ENCODE measurements around the gene MGLL. TPM values are rescaled to one million over a fixed set of nuclear protein-coding genes. Genes with fewer than 3 reads are reported as not detected.

MGLL gene
- total RNA-seq, 2 experiments from 2014 or later, result 19.2 to 21.6 TPM

GRCh38 chr3:127820826-127821313, 1.4 kb downstream of the MGLL start:
- no peaks in the 10 kb centered on the region for H3K4me1 ChIP-seq (ENCODE audit: insufficient read depth, low read length, poor library complexity, severe bottlenecking)
- no peaks in the 10 kb centered on the region for H3K9me2 ChIP-seq (ENCODE audit: insufficient read depth, low read length)
- H3K4me3 ChIP-seq (ENCODE audit: low read depth, low read length, poor library complexity, severe bottlenecking), result no peak overlapping the region
- H3K9me3 ChIP-seq (ENCODE audit: low read length), result no peaks in the 10 kb centered on the region
- POLR2A ChIA-PET, result interaction anchor here (0.7 kb wide), 1 partner anchor 124 kb away, joined by 3 read pairs; no protein-coding TSS in a partner anchor
- TF ChIP-seq, protein P1, sequence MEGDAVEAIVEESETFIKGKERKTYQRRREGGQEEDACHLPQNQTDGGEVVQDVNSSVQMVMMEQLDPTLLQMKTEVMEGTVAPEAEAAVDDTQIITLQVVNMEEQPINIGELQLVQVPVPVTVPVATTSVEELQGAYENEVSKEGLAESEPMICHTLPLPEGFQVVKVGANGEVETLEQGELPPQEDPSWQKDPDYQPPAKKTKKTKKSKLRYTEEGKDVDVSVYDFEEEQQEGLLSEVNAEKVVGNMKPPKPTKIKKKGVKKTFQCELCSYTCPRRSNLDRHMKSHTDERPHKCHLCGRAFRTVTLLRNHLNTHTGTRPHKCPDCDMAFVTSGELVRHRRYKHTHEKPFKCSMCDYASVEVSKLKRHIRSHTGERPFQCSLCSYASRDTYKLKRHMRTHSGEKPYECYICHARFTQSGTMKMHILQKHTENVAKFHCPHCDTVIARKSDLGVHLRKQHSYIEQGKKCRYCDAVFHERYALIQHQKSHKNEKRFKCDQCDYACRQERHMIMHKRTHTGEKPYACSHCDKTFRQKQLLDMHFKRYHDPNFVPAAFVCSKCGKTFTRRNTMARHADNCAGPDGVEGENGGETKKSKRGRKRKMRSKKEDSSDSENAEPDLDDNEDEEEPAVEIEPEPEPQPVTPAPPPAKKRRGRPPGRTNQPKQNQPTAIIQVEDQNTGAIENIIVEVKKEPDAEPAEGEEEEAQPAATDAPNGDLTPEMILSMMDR (conservative IDR thresholded peaks at IDR 0.05; ENCODE audit: low read length), result no peak
- TF ChIP-seq EZH2phosphoT487 (IDR thresholded peaks at IDR 0.05; ENCODE audit: borderline replicate concordance, low read depth, low read length), result no peak
- H3K4me2 ChIP-seq (ENCODE audit: low read length), result no peak overlapping the region
- no peaks in the 10 kb centered on the region for H3K36me3 ChIP-seq (ENCODE audit: insufficient read depth, low read length)
- no peak overlapping the region for H2AFZ ChIP-seq (ENCODE audit: low read length)
- intact Hi-C loops (cut with micrococcal nuclease; ENCODE audit: unreplicated experiment), result no loop called here
- H3K27ac ChIP-seq (ENCODE audit: low read depth, low read length, poor library complexity, severe bottlenecking), result no peak overlapping the region
- BruUV-seq (replicated peaks), result no TSS peak
- H3K79me2 ChIP-seq (ENCODE audit: insufficient read depth, low read depth, low read length), result no peaks in the 10 kb centered on the region
- no peaks in the 10 kb centered on the region for H4K20me1 ChIP-seq (ENCODE audit: insufficient read depth, low read length)
- DNase-seq (ENCODE audit: low spot score), result no peak
- CTCF ChIA-PET (ENCODE audit: unreplicated experiment), result no interaction called here

DNA sequence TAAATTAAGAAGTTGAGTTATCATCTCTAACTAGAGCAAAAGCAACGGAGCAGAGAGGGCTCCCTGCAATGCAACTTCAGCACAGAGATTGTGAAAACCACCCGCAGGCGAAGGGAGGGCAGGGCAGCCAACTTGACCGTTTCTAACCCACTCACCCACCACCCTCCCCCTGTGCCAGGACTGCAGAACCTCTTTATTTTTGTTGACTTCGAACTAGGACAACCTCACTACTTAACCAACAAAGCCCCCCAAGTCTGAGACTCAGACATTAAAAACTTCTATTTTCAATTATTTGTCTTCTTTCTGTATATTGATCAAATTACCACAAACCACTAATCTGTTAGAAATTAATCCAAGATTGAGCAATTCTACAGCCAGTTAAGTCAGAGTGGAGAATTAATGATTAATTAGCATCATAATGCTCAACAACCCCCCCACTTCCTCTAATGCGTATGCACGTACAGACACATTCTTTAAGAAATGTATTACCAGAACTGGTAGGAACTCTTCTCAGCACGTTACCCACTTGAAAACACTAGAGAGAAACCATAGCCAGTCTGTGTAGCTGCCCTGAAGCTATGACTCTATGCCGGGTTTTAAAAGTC, 2.0 kb downstream of the MGLL start:
- no peaks in the 10 kb centered on the region for H3K36me3 ChIP-seq (ENCODE audit: insufficient read depth, low read length)
- no peaks in the 10 kb centered on the region for H3K79me2 ChIP-seq (ENCODE audit: insufficient read depth, low read depth, low read length)
- ChIA-PET POLR2A (no interaction called here), CTCF (ENCODE audit: unreplicated experiment) (no interaction called here)
- no TSS peak for BruUV-seq (replicated peaks)
- H3K27ac ChIP-seq (ENCODE audit: low read depth, low read length, poor library complexity, severe bottlenecking), result no peak overlapping the region
- no peak overlapping the region for H2AFZ ChIP-seq (ENCODE audit: low read length)
- no peaks in the 10 kb centered on the region for H3K9me2 ChIP-seq (ENCODE audit: insufficient read depth, low read length)
- H3K9me3 ChIP-seq (ENCODE audit: low read length), result no peaks in the 10 kb centered on the region
- no peaks in the 10 kb centered on the region for H4K20me1 ChIP-seq (ENCODE audit: insufficient read depth, low read length)
- H3K4me3 ChIP-seq (ENCODE audit: low read depth, low read length, poor library complexity, severe bottlenecking), result no peak overlapping the region
- no peak overlapping the region for H3K4me2 ChIP-seq (ENCODE audit: low read length)
- TF ChIP-seq, protein P1 (conservative IDR thresholded peaks at IDR 0.05; ENCODE audit: low read length), result no peak
- TF ChIP-seq EZH2phosphoT487 (IDR thresholded peaks at IDR 0.05; ENCODE audit: borderline replicate concordance, low read depth, low read length), result no peak
- intact Hi-C loops (cut with micrococcal nuclease; ENCODE audit: unreplicated experiment), result no loop called here
- no peak for DNase-seq (ENCODE audit: low spot score)
- no peaks in the 10 kb centered on the region for H3K4me1 ChIP-seq (ENCODE audit: insufficient read depth, low read length, poor library complexity, severe bottlenecking)

DNA sequence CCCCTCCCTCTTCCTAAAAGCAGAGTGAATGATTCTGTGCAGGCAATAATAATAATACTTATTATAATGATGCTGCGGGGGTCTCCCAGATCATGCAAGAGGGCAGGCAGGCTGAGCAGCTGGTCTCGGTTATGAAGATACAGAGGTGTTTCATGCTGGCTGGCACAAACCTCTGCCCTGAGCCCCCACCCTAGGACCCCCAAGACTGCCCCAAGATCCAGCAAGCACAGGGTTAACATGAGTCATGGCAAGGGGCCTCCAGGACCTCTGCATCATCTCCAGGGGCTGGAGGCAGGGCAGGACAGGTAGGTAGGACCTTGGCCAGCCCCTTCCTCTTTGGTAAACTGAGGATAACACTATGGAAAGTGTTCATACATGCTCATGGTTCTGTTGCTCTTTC, 2.7 kb downstream of the MGLL start:
- H3K36me3 ChIP-seq (ENCODE audit: insufficient read depth, low read length), result no peaks in the 10 kb centered on the region
- intact Hi-C loops (cut with micrococcal nuclease; ENCODE audit: unreplicated experiment), result no loop called here
- BruUV-seq (replicated peaks), result no TSS peak
- H3K4me1 ChIP-seq (ENCODE audit: insufficient read depth, low read length, poor library complexity, severe bottlenecking), result no peaks in the 10 kb centered on the region
- H2AFZ ChIP-seq (ENCODE audit: low read length), result no peak overlapping the region
- no peak overlapping the region for H3K4me2 ChIP-seq (ENCODE audit: low read length)
- DNase-seq (ENCODE audit: low spot score), result no peak
- CTCF ChIA-PET (ENCODE audit: unreplicated experiment), result no interaction called here
- POLR2A ChIA-PET, result no interaction called here
- H3K79me2 ChIP-seq (ENCODE audit: insufficient read depth, low read depth, low read length), result no peaks in the 10 kb centered on the region
- TF ChIP-seq, protein P1 (conservative IDR thresholded peaks at IDR 0.05; ENCODE audit: low read length), result no peak
- no peak for TF ChIP-seq EZH2phosphoT487 (IDR thresholded peaks at IDR 0.05; ENCODE audit: borderline replicate concordance, low read depth, low read length)
- H3K4me3 ChIP-seq (ENCODE audit: low read depth, low read length, poor library complexity, severe bottlenecking), result no peak overlapping the region
- no peaks in the 10 kb centered on the region for H3K9me3 ChIP-seq (ENCODE audit: low read length)
- H3K9me2 ChIP-seq (ENCODE audit: insufficient read depth, low read length), result no peaks in the 10 kb centered on the region
- no peak overlapping the region for H3K27ac ChIP-seq (ENCODE audit: low read depth, low read length, poor library complexity, severe bottlenecking)
- no peaks in the 10 kb centered on the region for H4K20me1 ChIP-seq (ENCODE audit: insufficient read depth, low read length)

Data from OCI-LY7 (cell line).